ENCODE data around the gene AXDND1. TPM values are rescaled to one million over a fixed set of nuclear protein-coding genes. Genes with fewer than 3 reads are reported as not detected.

AXDND1 gene
- total and polyA plus RNA-seq, 2 experiments from 2014 or later, result not detected

DNA sequence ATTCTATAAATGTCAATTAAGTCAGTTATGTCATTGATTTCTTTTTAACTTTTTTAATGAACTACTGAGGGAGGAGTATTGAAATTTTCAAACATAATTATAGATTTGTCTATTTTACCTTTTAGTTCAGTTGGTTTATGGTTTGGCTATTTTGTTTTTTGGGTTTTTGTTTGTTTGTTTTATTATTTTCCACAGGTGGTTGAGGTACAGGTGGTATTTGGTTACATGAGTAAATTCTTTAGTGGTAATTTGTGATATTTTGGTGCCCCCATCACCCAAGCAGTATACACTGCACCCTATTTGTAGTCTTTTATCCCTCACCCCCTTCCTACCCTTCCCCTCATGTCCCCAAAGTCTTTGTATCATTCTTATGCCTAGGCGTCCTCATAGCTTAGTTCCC lies 235.3 kb downstream of the AXDND1 start:
- H3K36me3 Mint-ChIP-seq (ENCODE audit: low read depth), result no peaks in the 10 kb centered on the region
- no peak overlapping the region for H2AFZ ChIP-seq
- no peak overlapping the region for H3K4me3 Mint-ChIP-seq
- TF ChIP-seq EZH2 (IDR thresholded peaks at IDR 0.05; ENCODE audit: low read depth, unreplicated experiment), result no peak
- no peak for TF ChIP-seq JUNB (IDR thresholded peaks at IDR 0.05; ENCODE audit: unreplicated experiment)
- TF ChIP-seq NANOG (IDR thresholded peaks at IDR 0.05; ENCODE audit: borderline replicate concordance), result no peak
- no peak for TF ChIP-seq ZNF114 (CRISPR knock-in tag; IDR thresholded peaks at IDR 0.05)
- TF ChIP-seq ZNF462 (CRISPR knock-in tag; IDR thresholded peaks at IDR 0.05), result no peak
- TF ChIP-seq POLR2AphosphoS5 (IDR thresholded peaks at IDR 0.05; ENCODE audit: low read depth), result no peak
- TF ChIP-seq STAT1 (IDR thresholded peaks at IDR 0.05; ENCODE audit: unreplicated experiment), result no peak
- no peak for TF ChIP-seq ETS1 (IDR thresholded peaks at IDR 0.05)
- TF ChIP-seq CREB1 (CRISPR knock-in tag; IDR thresholded peaks at IDR 0.05; ENCODE audit: low read depth), result no peak
- TF ChIP-seq EZH2phosphoT487 (IDR thresholded peaks at IDR 0.05; ENCODE audit: unreplicated experiment), result no peak
- TF ChIP-seq CTCF (conservative IDR thresholded peaks at IDR 0.05; ENCODE audit: low read depth in 2 of 2), result no peak
- no peak for TF ChIP-seq REST (IDR thresholded peaks at IDR 0.05; ENCODE audit: unreplicated experiment)
- no peaks in the 10 kb centered on the region for H3K27me3 Mint-ChIP-seq (ENCODE audit: insufficient read depth, low read depth, poor library complexity)
- H3K27ac ChIP-seq (ENCODE audit: low read depth), result no peak overlapping the region
- no peak overlapping the region for H3K4me3 ChIP-seq
- H3K9me2 ChIP-seq (ENCODE audit: insufficient read depth), result no peaks in the 10 kb centered on the region
- no peaks in the 10 kb centered on the region for H3K4me1 ChIP-seq (ENCODE audit: insufficient read depth)
- H4K20me1 ChIP-seq (replicated peaks; ENCODE audit: insufficient read depth), result no peaks in the 10 kb centered on the region
- H3K36me3 ChIP-seq (ENCODE audit: insufficient read depth), result no peaks in the 10 kb centered on the region
- ATAC-seq, result no peak
- H3K4me1 Mint-ChIP-seq, result no peaks in the 10 kb centered on the region
- no peak overlapping the region for H3K27ac Mint-ChIP-seq
- H3K9me3 Mint-ChIP-seq, result peaks cover 13% of the 10 kb centered on the region; the same call in 2 of the 3 replicates
- H3K27me3 ChIP-seq (ENCODE audit: insufficient read depth), result no peaks in the 10 kb centered on the region
- no peak overlapping the region for H3K4me2 ChIP-seq
- no peaks in the 10 kb centered on the region for H3F3A ChIP-seq (replicated peaks; ENCODE audit: low read depth)
- no peak for DNase-seq (ENCODE audit: low spot score)
- H3K79me2 ChIP-seq (replicated peaks; ENCODE audit: insufficient read depth), result no peaks in the 10 kb centered on the region

Measured in GM23338 (cell line).